GM12873 (cell line): ENCODE measurements around the gene P2RY6.

Experiments used
- CTCF ChIP-seq: IDR thresholded peaks from 2 replicates; pipeline ENCODE4 v1.5.1; 2012; ENCODE audit warnings: low read depth, mild to moderate bottlenecking, moderate library complexity, low read length, control low read depth; ENCODE audit not compliant: insufficient read depth; ENCODE audit errors: missing control alignments

P2RY6 gene

GRCh38 chr11:73334384-73335203 is 62.5 kb downstream of the P2RY6 start:
- peak; percentile 32 for TF ChIP-seq CTCF

GRCh38 chr11:73335204-73335923 is 63.2 kb downstream of the P2RY6 start:
- peak; percentile 98 for TF ChIP-seq CTCF

GRCh38 chr11:73337846-73338245 is 65.7 kb downstream of the P2RY6 start:
- TF ChIP-seq CTCF, result no peak

GRCh38 chr11:73338279-73338678 is 66.1 kb downstream of the P2RY6 start:
- no peak for TF ChIP-seq CTCF

- TF ChIP-seq CTCF, result no peak
Measured at GRCh38 chr11:73340164-73340563, 68.0 kb downstream of the P2RY6 start.

- no peak for TF ChIP-seq CTCF
Measured at GRCh38 chr11:73342633-73343032, 70.5 kb downstream of the P2RY6 start.

- no peak for TF ChIP-seq CTCF
Measured at GRCh38 chr11:73343076-73343873, 71.1 kb downstream of the P2RY6 start.
